Activated CD4-positive, alpha-beta memory T cell treated with anti-CD3 and anti-CD28 coated beads for 36 hours (primary cell): Measurements from ENCODE around the gene SUCNR1. TPM values are rescaled to one million over a fixed set of nuclear protein-coding genes. Genes with fewer than 3 reads are reported as not detected.
"Not testable (repeated sequence)": the region's sequence is repeated elsewhere in the genome, so short reads cannot be mapped to it uniquely, and the experiment has no call there.

Experiments
- CTCF ChIA-PET: fragments of 350-600 bp; sonication (Branson Sonifier 250); formaldehyde crosslinking; loops from one replicate; lab custom pipeline; 2021; ENCODE audit warnings: antibody characterized with exemption, inconsistent platforms; lab: Charles Lee
- POLR2A ChIA-PET: fragments of 350-600 bp; sonication (Branson Sonifier 250); formaldehyde crosslinking; loops from one replicate; lab custom pipeline; 2021; ENCODE audit warnings: antibody characterized with exemption; lab: Charles Lee
- DNase-seq: peaks from one replicate; pipeline ENCODE4 v3.0.0-alpha.2; 2020
- H3K27ac Mint-ChIP-seq: one replicate; pipeline ENCODE4 v1.8.0; 2021; ENCODE audit warnings: mixed read lengths
- H3K27me3 Mint-ChIP-seq: one replicate; pipeline ENCODE4 v1.8.0; 2021; ENCODE audit warnings: mixed read lengths
- H3K36me3 Mint-ChIP-seq: one replicate; pipeline ENCODE4 v1.8.0; 2021; ENCODE audit warnings: mixed read lengths
- H3K4me1 Mint-ChIP-seq: one replicate; pipeline ENCODE4 v1.8.0; 2021; ENCODE audit warnings: low read depth, mixed read lengths
- H3K4me3 Mint-ChIP-seq: one replicate; pipeline ENCODE4 v1.8.0; 2021; ENCODE audit warnings: mild to moderate bottlenecking, mixed read lengths
- H3K9me3 Mint-ChIP-seq: one replicate; pipeline ENCODE4 v1.8.0; 2021; ENCODE audit warnings: mixed read lengths
- intact Hi-C: fragments of 100-400 bp; cut with micrococcal nuclease; formaldehyde crosslinking; loops from one replicate; pipeline ENCODE4 v1.15.1; 2023
- total RNA-seq, 2 experiments: library from RNA; stranded (reverse); gene quantifications; one replicate each; pipeline ENCODE4 v1.2.3, GENCODE V29; 2021

Gene SUCNR1
- total RNA-seq, 2 experiments from 2014 or later, result not detected

DNA sequence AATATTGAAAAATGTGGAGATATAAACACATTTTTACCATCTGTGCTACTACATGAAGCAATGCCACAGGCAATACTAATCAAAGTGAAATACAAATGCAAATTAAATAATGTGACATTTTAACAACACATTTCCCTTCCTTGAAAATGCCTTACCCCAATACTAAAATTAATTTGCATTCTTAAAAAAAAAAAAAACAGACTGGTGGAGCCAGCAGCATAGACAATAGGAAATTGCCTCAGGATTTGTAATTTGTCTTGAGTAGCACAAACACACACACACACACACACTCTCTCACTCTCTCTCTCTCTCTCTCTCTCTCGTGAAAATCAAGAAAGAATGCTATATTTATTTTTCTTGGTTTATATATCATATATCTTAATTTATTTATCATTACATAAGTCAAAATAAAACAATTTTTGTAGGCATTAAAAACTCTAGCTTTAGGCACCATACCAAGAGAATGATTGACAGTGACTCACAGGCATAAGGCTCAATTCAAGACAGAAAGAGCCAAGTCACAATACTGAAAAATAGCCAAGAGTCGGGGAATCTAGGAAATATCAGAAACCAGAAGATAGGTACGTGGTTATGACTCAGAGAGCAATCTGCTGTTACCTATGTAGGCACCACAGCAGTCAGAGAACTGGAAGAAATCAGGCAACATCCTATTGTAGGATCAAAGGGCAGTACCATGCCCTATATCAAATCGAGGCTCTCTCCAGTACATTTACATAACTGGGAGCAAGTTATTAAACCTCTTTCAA lies 23.0 kb downstream of the SUCNR1 start:
- no peak for DNase-seq
- Mint-ChIP-seq H3K4me3 (no peak overlapping the region), H3K27ac (no peak overlapping the region), H3K27me3 (no peaks in the 10 kb centered on the region), H3K4me1 (peaks cover 12% of the 10 kb centered on the region), H3K36me3 (no peaks in the 10 kb centered on the region), H3K9me3 (no peaks in the 10 kb centered on the region)
- CTCF ChIA-PET, result no interaction called here
- intact Hi-C loops, result no loop called here
- POLR2A ChIA-PET, result no interaction called here

DNA sequence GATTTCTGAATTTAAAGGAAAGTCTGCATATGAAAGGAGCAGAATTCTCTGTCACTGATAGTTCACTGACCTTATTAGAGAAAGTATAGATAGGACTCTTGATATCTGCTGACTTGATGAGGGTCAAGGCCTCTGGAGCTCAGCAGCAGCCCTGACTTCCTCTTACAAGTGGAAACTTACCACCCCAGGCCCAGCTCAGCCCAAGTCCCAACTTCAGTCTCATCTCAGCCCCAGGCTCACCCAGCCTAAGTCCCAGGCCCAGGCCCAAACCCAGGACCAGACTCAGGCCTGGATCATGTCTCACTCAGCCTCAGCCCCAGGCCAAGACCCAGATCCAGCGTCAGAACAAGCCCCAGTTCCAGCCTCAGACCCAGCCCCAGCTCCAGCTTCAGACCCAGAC lies 24.7 kb downstream of the SUCNR1 start:
- intact Hi-C loops, POLR2A ChIA-PET, H3K4me3 Mint-ChIP-seq, H3K27me3 Mint-ChIP-seq, H3K9me3 Mint-ChIP-seq, H3K36me3 Mint-ChIP-seq, CTCF ChIA-PET, H3K27ac Mint-ChIP-seq, DNase-seq: not testable (repeated sequence)
- peaks cover 13% of the 10 kb centered on the region for H3K4me1 Mint-ChIP-seq

DNA sequence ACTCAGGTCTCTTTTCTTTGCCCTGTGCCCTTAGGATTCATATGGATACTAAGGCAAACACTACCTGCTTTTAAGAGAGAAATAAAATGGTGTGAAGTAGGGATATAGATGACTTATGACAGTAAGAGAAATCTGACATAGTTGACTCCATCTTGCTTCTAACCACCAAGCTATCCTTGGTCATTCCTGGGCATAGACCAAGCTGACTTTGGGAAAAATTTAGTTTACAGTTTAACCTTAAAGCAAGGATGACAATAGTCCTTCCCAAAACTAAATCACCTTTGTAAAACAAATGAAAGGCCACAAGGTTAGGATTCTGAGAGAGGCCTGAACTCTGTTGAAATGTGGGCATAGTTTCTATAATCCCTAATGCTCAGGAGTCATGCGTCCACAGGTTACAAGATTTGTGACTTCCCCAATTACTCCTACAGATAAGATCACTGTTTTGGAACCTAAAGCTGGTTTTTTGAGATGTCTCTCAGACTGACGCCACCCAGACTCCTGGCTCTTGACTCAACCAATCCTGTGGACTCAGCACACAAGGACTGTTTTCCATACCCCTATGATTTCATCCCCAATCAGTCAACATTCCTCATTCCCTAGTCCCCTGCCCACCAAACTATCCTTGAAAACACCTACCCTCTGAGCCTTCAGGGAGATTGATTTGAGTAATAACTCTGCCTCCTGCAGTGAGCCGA lies 25.3 kb downstream of the SUCNR1 start:
- H3K4me3 Mint-ChIP-seq, intact Hi-C loops, POLR2A ChIA-PET, H3K27me3 Mint-ChIP-seq, CTCF ChIA-PET, H3K9me3 Mint-ChIP-seq, H3K27ac Mint-ChIP-seq, H3K36me3 Mint-ChIP-seq, DNase-seq: not testable (repeated sequence)
- H3K4me1 Mint-ChIP-seq, result peaks cover 13% of the 10 kb centered on the region

DNA sequence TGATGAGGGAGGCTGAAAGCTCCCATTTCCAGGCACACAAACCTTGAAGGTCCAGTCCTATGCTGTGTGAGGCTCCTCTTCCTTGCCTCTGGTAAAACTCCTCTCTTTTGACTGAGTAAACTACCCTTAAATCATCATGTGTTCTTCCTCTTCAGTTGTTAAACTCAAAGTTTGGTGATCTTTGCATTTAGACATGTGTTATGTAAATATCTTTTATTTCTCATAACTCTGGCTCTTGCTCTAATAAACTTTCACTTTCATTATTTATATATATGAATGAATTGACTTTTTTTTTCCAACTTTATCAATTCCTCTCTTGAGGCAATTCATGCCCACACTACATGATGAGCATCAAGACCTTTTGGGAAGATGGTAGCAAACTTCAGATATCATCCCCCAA lies 26.6 kb downstream of the SUCNR1 start:
- Mint-ChIP-seq H3K4me3 (no peak overlapping the region), H3K27ac (no peak overlapping the region), H3K36me3 (no peaks in the 10 kb centered on the region), H3K27me3 (no peaks in the 10 kb centered on the region), H3K4me1 (peaks cover 13% of the 10 kb centered on the region), H3K9me3 (no peaks in the 10 kb centered on the region)
- intact Hi-C loops, result no loop called here
- CTCF ChIA-PET, result no interaction called here
- DNase-seq, result no peak
- POLR2A ChIA-PET, result no interaction called here

DNA sequence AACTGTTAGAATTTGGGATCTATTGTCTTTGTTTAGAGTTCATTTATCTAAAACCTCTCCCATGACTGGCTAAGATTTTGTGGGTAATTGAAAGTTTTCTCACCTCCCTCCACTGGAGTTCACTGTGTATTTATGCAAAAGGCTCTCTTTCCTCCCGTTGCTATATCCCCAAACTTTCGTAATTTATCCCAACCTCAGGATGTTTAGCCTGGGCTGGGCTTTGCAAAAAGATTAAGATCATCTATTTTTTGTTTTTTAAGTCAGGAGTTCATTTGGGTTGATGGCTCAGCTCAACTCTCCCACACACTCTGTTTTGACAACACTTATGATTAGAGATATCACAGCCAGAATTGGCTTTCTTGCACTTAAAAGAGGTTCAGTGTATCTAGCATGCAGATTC lies 27.0 kb downstream of the SUCNR1 start:
- POLR2A ChIA-PET, result no interaction called here
- H3K27ac Mint-ChIP-seq, result no peak overlapping the region
- peaks cover 9% of the 10 kb centered on the region for H3K4me1 Mint-ChIP-seq
- H3K27me3 Mint-ChIP-seq, result no peaks in the 10 kb centered on the region
- CTCF ChIA-PET, result no interaction called here
- no peaks in the 10 kb centered on the region for H3K9me3 Mint-ChIP-seq
- no peak overlapping the region for H3K4me3 Mint-ChIP-seq
- H3K36me3 Mint-ChIP-seq, result no peaks in the 10 kb centered on the region
- no peak for DNase-seq
- intact Hi-C loops, result no loop called here

DNA sequence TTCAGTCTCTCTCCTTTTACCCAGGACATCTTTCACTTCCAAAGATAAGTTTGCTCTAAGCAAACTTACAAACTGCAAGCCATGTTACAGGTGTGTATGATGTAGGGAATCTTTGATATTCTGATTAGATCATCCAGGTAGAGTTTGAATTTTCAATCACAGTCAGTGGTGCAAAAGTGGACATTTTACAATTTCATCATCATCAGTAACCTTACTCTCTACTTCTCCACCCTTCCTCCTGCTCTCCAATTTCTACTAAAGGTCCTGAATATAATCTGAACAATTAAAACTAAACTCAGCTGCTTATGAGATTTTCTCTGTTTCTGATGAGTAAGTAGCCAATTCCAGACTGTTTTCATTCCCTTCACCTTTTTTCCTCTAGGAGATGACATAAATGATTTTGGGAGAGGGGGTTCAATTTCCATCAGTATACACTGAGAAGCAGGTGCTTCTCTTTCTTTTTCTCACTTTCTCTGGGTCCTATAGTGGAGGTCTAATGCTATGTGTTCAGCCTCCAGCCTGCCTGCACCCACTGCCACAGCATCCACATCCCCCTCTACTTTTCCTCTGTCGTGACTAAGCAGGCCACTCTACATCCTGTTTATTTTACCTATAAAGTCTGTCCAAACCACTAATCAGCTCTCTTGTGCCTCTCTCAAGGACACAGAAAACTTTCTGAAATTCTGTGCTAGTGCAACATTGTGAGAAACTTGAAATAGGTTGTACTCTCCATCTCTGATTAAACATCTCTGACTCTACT lies 27.6 kb downstream of the SUCNR1 start:
- intact Hi-C loops, result no loop called here
- DNase-seq, result no peak
- Mint-ChIP-seq H3K4me1 (peaks cover 8% of the 10 kb centered on the region), H3K4me3 (no peak overlapping the region), H3K27ac (no peak overlapping the region), H3K9me3 (no peaks in the 10 kb centered on the region), H3K27me3 (no peaks in the 10 kb centered on the region), H3K36me3 (no peaks in the 10 kb centered on the region)
- CTCF ChIA-PET, result no interaction called here
- POLR2A ChIA-PET, result no interaction called here

DNA sequence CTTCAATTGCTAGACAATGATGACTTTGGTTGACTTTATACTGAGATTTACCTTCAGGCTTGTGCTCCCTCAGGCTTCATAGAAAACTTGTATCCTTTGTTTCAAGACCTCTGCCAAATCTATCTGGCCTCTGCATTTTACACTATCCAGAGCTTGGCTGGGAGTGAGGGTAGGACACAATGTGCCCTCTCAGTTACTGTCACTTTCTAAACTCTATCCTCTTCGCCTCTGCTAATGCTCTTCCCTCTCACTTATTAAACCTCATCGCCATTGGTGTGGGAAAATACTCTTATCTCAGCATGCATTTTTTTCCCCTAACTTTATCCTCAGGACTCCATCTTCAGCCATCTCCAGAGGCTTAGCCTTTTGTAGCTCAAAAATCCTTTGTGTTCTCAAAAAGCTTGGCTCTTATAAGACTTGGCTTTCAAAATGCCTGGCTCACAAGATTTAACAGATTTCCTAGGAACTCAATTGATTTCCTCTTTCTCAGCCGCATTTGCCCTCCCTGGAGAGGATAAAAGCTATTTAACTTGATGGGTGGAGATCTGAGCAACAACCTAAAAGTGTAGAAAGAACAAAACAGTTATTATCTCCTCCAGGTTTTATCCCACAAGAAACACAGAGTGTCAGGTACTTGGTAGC lies 28.3 kb downstream of the SUCNR1 start:
- intact Hi-C loops, result no loop called here
- POLR2A ChIA-PET, result no interaction called here
- DNase-seq, result no peak
- Mint-ChIP-seq H3K27me3 (no peaks in the 10 kb centered on the region), H3K36me3 (no peaks in the 10 kb centered on the region), H3K9me3 (no peaks in the 10 kb centered on the region), H3K27ac (no peak overlapping the region), H3K4me3 (no peak overlapping the region), H3K4me1 (peaks cover 8% of the 10 kb centered on the region)
- CTCF ChIA-PET, result no interaction called here

DNA sequence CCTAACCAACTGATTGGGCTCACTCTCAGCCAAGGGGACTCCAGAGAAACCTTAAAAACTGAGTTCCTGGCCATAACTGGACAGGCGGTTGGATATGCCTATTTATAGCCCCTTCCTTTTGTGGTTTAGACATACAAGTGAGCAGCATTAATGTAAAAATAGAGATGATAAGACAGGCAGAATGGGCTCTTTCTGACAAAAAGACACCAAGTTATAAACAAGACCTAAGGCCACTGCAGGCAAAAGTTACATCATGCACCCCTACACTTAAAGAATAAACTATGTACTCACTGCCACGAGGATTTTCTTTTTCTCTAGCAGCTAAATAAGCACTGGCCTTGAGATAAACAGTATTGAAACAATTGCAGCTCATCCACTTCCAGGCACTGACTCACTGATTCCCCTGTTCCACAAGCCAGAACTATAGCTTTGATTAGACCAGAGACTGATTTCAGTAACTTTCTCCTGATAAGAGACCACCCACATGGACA lies 30.1 kb downstream of the SUCNR1 start:
- H3K36me3 Mint-ChIP-seq, result no peaks in the 10 kb centered on the region
- DNase-seq, result no peak
- CTCF ChIA-PET, result no interaction called here
- H3K27me3 Mint-ChIP-seq, result no peaks in the 10 kb centered on the region
- POLR2A ChIA-PET, result no interaction called here
- no peak overlapping the region for H3K4me3 Mint-ChIP-seq
- intact Hi-C loops, result no loop called here
- H3K27ac Mint-ChIP-seq, result no peak overlapping the region
- H3K4me1 Mint-ChIP-seq, result peaks cover 8% of the 10 kb centered on the region
- no peaks in the 10 kb centered on the region for H3K9me3 Mint-ChIP-seq

DNA sequence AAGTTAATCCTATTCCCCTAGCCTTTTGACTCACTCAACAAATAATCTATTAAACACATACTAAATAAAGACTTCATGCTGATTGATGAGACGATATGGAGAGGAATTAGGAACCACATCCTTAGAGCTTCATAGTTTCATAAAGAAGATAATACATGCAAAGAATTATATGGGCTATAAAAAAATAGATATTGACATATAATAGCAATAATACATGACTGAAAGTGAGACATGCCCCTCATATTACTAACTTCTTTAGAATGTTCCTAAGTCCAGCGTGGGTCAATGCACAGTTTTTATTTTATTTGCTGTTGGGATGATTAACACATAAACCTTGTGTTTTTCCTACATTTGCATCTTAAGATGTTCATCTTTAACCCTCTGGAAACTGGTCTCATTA lies 32.2 kb downstream of the SUCNR1 start:
- no peak overlapping the region for H3K4me3 Mint-ChIP-seq
- H3K9me3 Mint-ChIP-seq, result no peaks in the 10 kb centered on the region
- peaks cover 4% of the 10 kb centered on the region for H3K4me1 Mint-ChIP-seq
- CTCF ChIA-PET, result no interaction called here
- DNase-seq, result no peak
- intact Hi-C loops, result no loop called here
- H3K27ac Mint-ChIP-seq, result no peak overlapping the region
- no peaks in the 10 kb centered on the region for H3K36me3 Mint-ChIP-seq
- POLR2A ChIA-PET, result no interaction called here
- H3K27me3 Mint-ChIP-seq, result no peaks in the 10 kb centered on the region

DNA sequence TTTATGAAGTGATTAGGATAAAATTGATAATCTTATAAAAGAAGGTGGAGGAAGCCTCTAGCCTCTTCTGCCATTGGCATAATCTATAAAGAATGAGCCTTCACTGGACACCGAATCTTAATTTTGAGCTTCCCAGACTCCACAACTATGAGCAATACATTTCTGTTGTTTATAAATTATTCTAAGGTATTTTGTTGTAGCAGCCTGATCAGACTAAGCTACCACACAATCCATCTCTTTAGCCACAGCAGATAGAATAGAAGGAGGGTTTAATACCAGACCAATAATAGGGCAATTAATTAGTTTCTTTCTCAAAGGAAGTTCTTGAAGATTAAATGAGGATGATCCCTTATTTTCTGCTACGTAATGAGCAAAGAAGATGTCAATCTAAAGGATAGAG lies 33.3 kb downstream of the SUCNR1 start:
- no peak for DNase-seq
- Mint-ChIP-seq H3K9me3 (no peaks in the 10 kb centered on the region), H3K4me3 (no peak overlapping the region), H3K4me1 (no peaks in the 10 kb centered on the region), H3K27me3 (no peaks in the 10 kb centered on the region), H3K27ac (no peak overlapping the region), H3K36me3 (no peaks in the 10 kb centered on the region)
- intact Hi-C loops, result no loop called here
- CTCF ChIA-PET, result no interaction called here
- POLR2A ChIA-PET, result no interaction called here

DNA sequence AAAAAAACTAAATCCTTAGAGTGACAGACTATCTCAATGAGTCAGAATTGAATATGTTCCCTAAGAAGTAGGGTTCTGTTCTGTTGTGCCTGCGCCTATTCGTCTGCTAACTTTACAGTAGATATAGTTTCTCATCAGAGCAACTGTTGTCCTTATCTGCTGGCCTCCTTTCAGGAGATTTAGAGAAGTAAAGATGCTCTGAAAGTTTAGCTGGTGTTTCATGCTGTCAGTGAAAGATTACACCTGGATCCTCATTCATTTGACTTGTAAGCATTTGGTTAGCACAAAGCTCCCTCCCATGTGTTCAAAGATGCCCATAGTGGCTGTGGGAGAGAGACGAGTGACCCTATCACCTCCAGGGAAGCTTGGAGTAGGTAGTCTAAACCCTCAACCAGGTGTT lies 35.0 kb downstream of the SUCNR1 start:
- ChIA-PET POLR2A (no interaction called here), CTCF (no interaction called here)
- Mint-ChIP-seq H3K4me1 (no peaks in the 10 kb centered on the region), H3K27me3 (no peaks in the 10 kb centered on the region), H3K4me3 (no peak overlapping the region), H3K36me3 (no peaks in the 10 kb centered on the region), H3K9me3 (no peaks in the 10 kb centered on the region), H3K27ac (no peak overlapping the region)
- intact Hi-C loops, result no loop called here
- DNase-seq, result no peak
